GM15510 (cell line): ENCODE data around the gene SLC2A1.

ENCODE experiments used
- POLR2A ChIP-seq: IDR thresholded peaks from 3 replicates; pipeline ENCODE4 v1.6.1; 2011; ENCODE audit warnings: borderline replicate concordance; ENCODE audit not compliant: insufficient read length; ENCODE audit errors: extremely low read depth

The SLC2A1 gene

DNA sequence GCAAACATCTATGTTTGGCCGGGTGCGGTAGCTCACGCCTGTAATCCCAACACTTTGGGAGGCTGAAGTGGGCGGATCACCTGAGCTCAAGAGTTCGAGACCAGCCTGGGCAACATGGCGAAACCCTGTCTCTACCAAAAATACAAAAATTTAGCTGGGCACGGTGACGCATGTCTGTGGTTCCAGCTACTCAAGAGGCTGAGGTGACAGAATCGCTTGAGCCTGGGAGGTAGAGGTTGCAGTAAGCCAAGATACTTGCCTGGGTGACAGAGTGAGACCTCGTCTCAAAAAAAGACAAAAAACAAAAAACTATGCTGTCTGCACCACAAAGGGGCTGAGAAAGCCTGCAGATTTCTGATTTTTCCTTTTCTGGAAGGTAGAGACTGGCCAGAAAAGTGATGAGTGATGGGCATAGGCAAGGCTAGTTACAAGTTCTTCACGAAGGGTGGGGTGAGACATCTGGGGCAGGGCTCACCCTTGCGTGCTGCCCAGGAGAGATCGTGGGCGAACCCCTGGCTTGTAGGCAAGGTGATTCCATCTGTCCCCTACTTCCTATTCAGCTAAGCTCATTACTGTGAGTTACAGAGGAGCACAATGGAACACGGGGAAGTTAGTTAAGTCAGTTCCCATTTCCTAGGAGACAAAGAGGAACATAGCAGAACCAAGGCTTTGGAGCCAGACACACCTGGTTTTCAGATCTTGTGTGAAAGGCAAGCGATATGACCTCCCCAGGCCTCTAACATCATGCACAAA is 3.2 kb downstream of the SLC2A1 start:
- no peak for TF ChIP-seq POLR2A

GRCh38 chr1:42953182-42954180 is 5.2 kb downstream of the SLC2A1 start:
- TF ChIP-seq POLR2A, result no peak

- no peak for TF ChIP-seq POLR2A
Measured at GRCh38 chr1:42952303-42953001, 6.2 kb downstream of the SLC2A1 start.

- TF ChIP-seq POLR2A, result no peak
Measured at GRCh38 chr1:42951588-42951987, 7.1 kb downstream of the SLC2A1 start.

- no peak for TF ChIP-seq POLR2A
Measured at GRCh38 chr1:42950116-42950481, 8.6 kb downstream of the SLC2A1 start.

- TF ChIP-seq POLR2A, result no peak
Measured at GRCh38 chr1:42949312-42950115, 9.2 kb downstream of the SLC2A1 start.

DNA sequence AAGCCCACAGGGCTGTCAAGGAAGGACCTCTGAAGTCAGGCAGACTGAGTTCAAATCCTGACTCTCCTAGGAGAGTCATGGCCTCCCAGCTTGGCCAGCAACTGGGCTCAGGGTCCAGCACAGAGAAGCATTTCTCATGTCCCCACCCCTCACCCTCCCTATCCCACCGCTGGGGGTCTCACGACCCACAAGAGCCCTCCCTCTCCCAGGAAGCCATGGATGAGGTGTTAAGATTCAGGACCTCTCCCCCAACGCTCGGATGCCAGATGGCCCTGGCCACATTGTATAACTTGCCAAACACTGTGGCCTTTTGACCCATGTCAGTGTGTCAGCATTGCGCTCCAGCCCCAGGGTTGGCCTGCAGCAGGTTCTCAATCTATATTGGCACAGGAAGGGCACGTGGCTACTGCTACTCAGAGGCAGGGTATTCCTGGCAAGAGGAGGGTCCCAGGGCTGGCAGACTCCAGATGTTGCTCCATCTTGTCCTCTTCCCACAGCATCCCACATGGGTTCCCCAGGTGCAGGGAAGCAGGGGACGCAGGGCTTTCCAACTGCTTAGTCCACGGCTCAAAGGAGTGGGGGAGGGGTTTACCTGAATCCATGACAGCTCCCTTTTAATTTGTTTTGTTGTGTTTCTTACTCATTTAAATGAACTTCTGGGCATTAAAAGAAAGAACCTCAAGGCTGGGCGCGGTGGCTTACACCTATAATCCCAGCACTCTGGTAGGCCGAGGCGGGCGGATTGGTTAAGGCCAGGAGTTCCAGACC is 10.5 kb downstream of the SLC2A1 start:
- TF ChIP-seq POLR2A, result no peak

- no peak for TF ChIP-seq POLR2A
Measured at GRCh38 chr1:42947117-42947516, 11.6 kb downstream of the SLC2A1 start.

- no peak for TF ChIP-seq POLR2A
Measured at GRCh38 chr1:42946120-42946898, 12.4 kb downstream of the SLC2A1 start.

- no peak for TF ChIP-seq POLR2A
Measured at GRCh38 chr1:42945164-42945563, 13.5 kb downstream of the SLC2A1 start.

DNA sequence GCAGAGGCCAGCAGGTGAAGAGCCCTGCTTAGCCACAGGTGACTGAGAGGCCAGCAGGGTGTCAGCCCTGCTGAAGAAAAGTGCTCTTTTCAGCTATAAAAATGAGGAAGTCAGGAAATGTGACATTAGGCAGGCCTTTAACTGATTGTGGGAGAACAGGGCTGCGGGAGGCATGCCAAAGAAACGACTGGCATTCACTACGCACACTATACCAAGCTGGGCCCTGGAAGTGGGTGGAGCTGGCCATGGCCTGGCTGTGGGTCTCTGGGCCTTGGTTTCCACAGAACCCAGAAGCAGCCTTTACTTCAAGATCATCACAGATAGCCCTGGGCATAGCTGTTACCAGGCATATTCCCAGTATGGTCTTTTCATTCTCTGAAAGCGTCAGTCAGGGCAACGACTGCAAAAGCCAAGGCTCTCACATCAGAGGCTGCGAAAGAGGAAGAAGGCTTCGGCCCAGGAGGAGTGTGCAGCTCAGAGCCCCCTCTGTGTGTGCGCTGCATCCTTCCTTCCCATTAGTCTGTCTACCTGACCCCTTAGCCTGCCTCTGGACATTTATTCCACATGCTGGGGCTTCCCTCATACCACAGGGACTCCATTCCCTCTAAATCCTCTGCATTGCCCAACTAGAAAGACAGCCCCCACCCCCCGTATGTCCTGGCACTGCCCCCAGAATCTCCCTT is 14.3 kb downstream of the SLC2A1 start:
- no peak for TF ChIP-seq POLR2A

GRCh38 chr1:42943728-42944127 is 14.9 kb downstream of the SLC2A1 start:
- no peak for TF ChIP-seq POLR2A
